ENCODE measurements around the gene DHX35. TPM values are rescaled to one million over a fixed set of nuclear protein-coding genes. Genes with fewer than 3 reads are reported as not detected.

DHX35 gene
- total and polyA plus RNA-seq, 2 of the 13 experiments (the other 11 are each of a cell fraction or from before 2014, with no cell fraction given), result 25.8 to 28.7 TPM

GRCh38 chr20:39050555-39050902 is 88.4 kb downstream of the DHX35 start (continued):
- TF ChIP-seq ZNF609 (CRISPR knock-in tag; IDR thresholded peaks at IDR 0.05; ENCODE audit: borderline replicate concordance) (no peak), ZNF260 (CRISPR knock-in tag; IDR thresholded peaks at IDR 0.05; ENCODE audit: borderline replicate concordance, low read depth) (no peak), PITX1 (CRISPR knock-in tag; IDR thresholded peaks at IDR 0.05) (no peak), AHR (CRISPR knock-in tag; IDR thresholded peaks at IDR 0.05) (no peak), REPIN1 (CRISPR knock-in tag; IDR thresholded peaks at IDR 0.05; ENCODE audit: borderline replicate concordance, low read depth) (no peak), SNAI1 (CRISPR knock-in tag; IDR thresholded peaks at IDR 0.05; ENCODE audit: borderline replicate concordance) (0 out of 2 replicates have a peak, but pooled peaks have one; percentile 58), MIER3 (CRISPR knock-in tag; IDR thresholded peaks at IDR 0.05; ENCODE audit: borderline replicate concordance) (no peak)

- ATAC-seq, result no peak
- Histone ChIP-seq H3K9me3 (ENCODE audit: low read length) (no peaks in the 10 kb centered on the region), H2AFZ (ENCODE audit: low read length) (no peak overlapping the region), H3K4me1 (ENCODE audit: insufficient read depth, low read length) (peaks cover 22% of the 10 kb centered on the region), H3K27me3 (ENCODE audit: control insufficient read depth in 1 of 2, insufficient read depth in 2 of 2, low read length in 2 of 2) (peaks cover 0 to 13% of the 10 kb centered on the region in 2 experiments; a peak in 2 of 5 replicates), H3K4me3 (replicated peaks in 1 of 3; ENCODE audit: insufficient read depth in 1 of 3, low read depth in 2 of 3, low read length in 3 of 3) (no peak overlapping the region), H3K27ac (ENCODE audit: extremely low read length, insufficient read depth, low read length) (no peak overlapping the region), H3K79me2 (ENCODE audit: insufficient read depth, low read length) (no peaks in the 10 kb centered on the region), H3K4me2 (ENCODE audit: low read depth, low read length) (no peak overlapping the region), H3K36me3 (replicated peaks in 1 of 2; ENCODE audit: control insufficient read depth in 1 of 2, insufficient read depth in 2 of 2, low read length in 2 of 2) (no peaks in the 10 kb centered on the region), H3K9ac (ENCODE audit: insufficient read depth, low read depth, low read length) (no peak overlapping the region), H4K20me1 (ENCODE audit: insufficient read depth, low read length) (no peaks in the 10 kb centered on the region)
- in situ Hi-C loops (cut with HindIII; ENCODE audit: extremely low pct_ligation_motif_present, low pct_unique_long_range_greater_than_20kb), result no loop called here
- FAIRE-seq, result no peak
- no peak for DNase-seq (ENCODE audit: low spot score)
- WGBS (ENCODE audit: low lambda C conversion rate), result 88% methylated on average over 8 of the region's 8 CpGs
- CTCF ChIA-PET (ENCODE audit: low intra/inter-chr PET ratio, low total read pairs), result interaction anchor here (1.3 kb wide), 1 partner anchor 28 kb away, joined by 3 read pairs; no protein-coding TSS in a partner anchor
- intact Hi-C loops (cut with micrococcal nuclease; ENCODE audit: unreplicated experiment), result no loop called here
- POLR2A ChIA-PET, result no interaction called here
- BruUV-seq (replicated peaks), result no TSS peak
- TF ChIP-seq MAZ (IDR thresholded peaks at IDR 0.05; ENCODE audit: borderline replicate concordance, low read depth, low read length), result no peak
- TF ChIP-seq MAZ (CRISPR knock-in tag; IDR thresholded peaks at IDR 0.05; ENCODE audit: low read depth), result no peak
- TF ChIP-seq ELF3 (CRISPR knock-in tag; IDR thresholded peaks at IDR 0.05), result no peak
- TF ChIP-seq ZSCAN21 (CRISPR knock-in tag; IDR thresholded peaks at IDR 0.05; ENCODE audit: borderline replicate concordance), result no peak
- no peak for TF ChIP-seq ZNF570 (CRISPR knock-in tag; IDR thresholded peaks at IDR 0.05; ENCODE audit: borderline replicate concordance)
- no peak for TF ChIP-seq ZFP36L2 (CRISPR knock-in tag; IDR thresholded peaks at IDR 0.05)
- no peak for TF ChIP-seq ZNF614 (CRISPR knock-in tag; IDR thresholded peaks at IDR 0.05; ENCODE audit: borderline replicate concordance)
- TF ChIP-seq ZNF124 (CRISPR knock-in tag; IDR thresholded peaks at IDR 0.05), result no peak
- no peak for TF ChIP-seq MAX (IDR thresholded peaks at IDR 0.05)
- TF ChIP-seq GABPB1 (CRISPR knock-in tag; IDR thresholded peaks at IDR 0.05), result no peak
- TF ChIP-seq ZFP41 (CRISPR knock-in tag; IDR thresholded peaks at IDR 0.05; ENCODE audit: borderline replicate concordance), result no peak
- no peak for TF ChIP-seq SAP130 (CRISPR knock-in tag; IDR thresholded peaks at IDR 0.05; ENCODE audit: low read depth)
- no peak for TF ChIP-seq NR0B2 (CRISPR knock-in tag; IDR thresholded peaks at IDR 0.05)
- no peak for TF ChIP-seq SP2 (CRISPR knock-in tag; IDR thresholded peaks at IDR 0.05)
Observed at GRCh38 chr20:39052676-39053075, 90.5 kb downstream of the DHX35 start.

Data from HepG2 (cell line).